ENCODE results near the gene UTS2R. TPM values are rescaled to one million over a fixed set of nuclear protein-coding genes. Genes with fewer than 3 reads are reported as not detected.

UTS2R gene
- total RNA-seq, 4 donors from 2014 or later, result not detected

GRCh38 chr17:82324566-82325285 is 46.8 kb upstream of the UTS2R start:
- no peak for ATAC-seq
- Histone ChIP-seq H3K9me3 (no peaks in the 10 kb centered on the region), H3K36me3 (no peaks in the 10 kb centered on the region), H3K27me3 (peaks cover 2 to 9% (median 6%) of the 10 kb centered on the region in 3 donors), H3K4me3 (no peak overlapping the region), H3K27ac (no peak overlapping the region), H3K4me1 (peaks cover 0 to under 1% of the 10 kb centered on the region in 2 donors)
- in situ Hi-C loops (cut with MboI; ENCODE audit: low sequenced_read_pairs in 4 of 4), result loop anchor here in 3 of 4 donors (10.0 kb wide), 1 partner anchor 120 kb away; no protein-coding TSS in a partner anchor
- intact Hi-C loops (cut with DNase I; ENCODE audit: low total_unique reads), result no loop called here
- DNase-seq, result no peak
- TF ChIP-seq POLR2A (IDR thresholded peaks at IDR 0.05) (no peak), CTCF (IDR thresholded peaks at IDR 0.05 in 4 of 5, conservative IDR thresholded peaks at IDR 0.05 in 1 of 5) (no peak)

- Histone ChIP-seq H3K27me3 (peaks cover 10 to 17% (median 14%) of the 10 kb centered on the region in 3 donors), H3K4me3 (no peak overlapping the region), H3K27ac (no peak overlapping the region), H3K9me3 (no peaks in the 10 kb centered on the region), H3K36me3 (no peaks in the 10 kb centered on the region), H3K4me1 (peaks cover 0 to 6% of the 10 kb centered on the region in 2 donors)
- no peak for DNase-seq
- TF ChIP-seq CTCF (IDR thresholded peaks at IDR 0.05 in 4 of 5, conservative IDR thresholded peaks at IDR 0.05 in 1 of 5), result no peak
- no peak for TF ChIP-seq POLR2A (IDR thresholded peaks at IDR 0.05)
- in situ Hi-C loops (cut with MboI; ENCODE audit: low sequenced_read_pairs in 4 of 4), result loop anchor here in 3 of 4 donors (10.0 kb wide), 1 partner anchor 121 kb away; no protein-coding TSS in a partner anchor
- intact Hi-C loops (cut with DNase I; ENCODE audit: low total_unique reads), result no loop called here
- ATAC-seq, result no peak
Measured at GRCh38 chr17:82325286-82326180, 46.0 kb upstream of the UTS2R start.

- H3K27ac ChIP-seq, result no peak overlapping the region
- TF ChIP-seq CTCF (IDR thresholded peaks at IDR 0.05 in 4 of 5, conservative IDR thresholded peaks at IDR 0.05 in 1 of 5), result no peak
- no peak for TF ChIP-seq POLR2A (IDR thresholded peaks at IDR 0.05)
- in situ Hi-C loops (cut with MboI; ENCODE audit: low sequenced_read_pairs in 4 of 4) (loop anchor here in 3 of 4 donors (10.0 kb wide), 1 partner anchor 122 kb away; no protein-coding TSS in a partner anchor), intact Hi-C loops (cut with DNase I; ENCODE audit: low total_unique reads) (no loop called here)
- no peak overlapping the region for H3K4me3 ChIP-seq
- H3K27me3 ChIP-seq, result peaks cover 16 to 35% (median 27%) of the 10 kb centered on the region in 3 donors
- DNase-seq, result no peak
- no peaks in the 10 kb centered on the region for H3K36me3 ChIP-seq
- ATAC-seq, result no peak
- no peaks in the 10 kb centered on the region for H3K9me3 ChIP-seq
- H3K4me1 ChIP-seq, result peaks cover 0 to 6% of the 10 kb centered on the region in 2 donors
Measured at GRCh38 chr17:82327289-82327688, 44.3 kb upstream of the UTS2R start.

- TF ChIP-seq CTCF (IDR thresholded peaks at IDR 0.05 in 4 of 5, conservative IDR thresholded peaks at IDR 0.05 in 1 of 5) (no peak), POLR2A (IDR thresholded peaks at IDR 0.05) (no peak)
- H3K4me1 ChIP-seq, result peaks cover 0 to 6% of the 10 kb centered on the region in 2 donors
- H3K4me3 ChIP-seq, result no peak overlapping the region
- in situ Hi-C loops (cut with MboI; ENCODE audit: low sequenced_read_pairs in 4 of 4), result loop anchor here in 3 of 4 donors (10.0 kb wide), 1 partner anchor 123 kb away; no protein-coding TSS in a partner anchor
- intact Hi-C loops (cut with DNase I; ENCODE audit: low total_unique reads), result no loop called here
- ATAC-seq (no peak), DNase-seq (no peak)
- H3K27ac ChIP-seq, result no peak overlapping the region
- H3K9me3 ChIP-seq, result no peaks in the 10 kb centered on the region
- no peaks in the 10 kb centered on the region for H3K36me3 ChIP-seq
- peaks cover 21 to 39% (median 31%) of the 10 kb centered on the region in 3 donors for H3K27me3 ChIP-seq
Measured at GRCh38 chr17:82327757-82328140, 43.8 kb upstream of the UTS2R start.
